Measurements from ENCODE around the gene USP33. TPM values are rescaled to one million over a fixed set of nuclear protein-coding genes. Genes with fewer than 3 reads are reported as not detected.

Gene USP33
- total RNA-seq, 1 donor from 2014 or later: 87.1 TPM

Other genes starting within 250 kb of the USP33 start
- gene ZZZ3, start 77.2 kb downstream of the USP33 start, total RNA-seq: 65.7 TPM
- 29.4 TPM for gene MIGA1, start 19.8 kb upstream of the USP33 start, total RNA-seq
- gene NEXN, start 128.8 kb upstream of the USP33 start, total RNA-seq: 10.6 TPM
- 141 TPM for gene FUBP1, start 219.2 kb upstream of the USP33 start, total RNA-seq
- 87.0 TPM for gene DNAJB4, start 245.1 kb upstream of the USP33 start, total RNA-seq

All from sciatic nerve (tissue), 1 donor.